SK-N-SH (cell line): ENCODE results near the gene TLCD2. TPM values are rescaled to one million over a fixed set of nuclear protein-coding genes. Genes with fewer than 3 reads are reported as not detected.

ENCODE experiments used
- CHD2 ChIP-seq: fragments of 150-350 bp; IDR thresholded peaks from 2 replicates; pipeline ENCODE4 v1.6.1; 2018; ENCODE audit warnings: low read length; ENCODE audit not compliant: partially characterized antibody
- ELF1 ChIP-seq: IDR thresholded peaks from 2 replicates; pipeline ENCODE4 v1.4.0; 2012
- EP300 ChIP-seq, 2 experiments: IDR thresholded peaks; 2 replicates each; pipeline versions ENCODE4 v1.4.0 to v1.6.1; 2012; ENCODE audit warnings: borderline replicate concordance in 1 of 2, low read depth in 1 of 2, low read length in 1 of 2
- EZH2phosphoT487 ChIP-seq: fragments of 200-600 bp; sonication (generic); IDR thresholded peaks from 2 replicates; pipeline ENCODE4 v1.6.1; 2017; ENCODE audit warnings: low read depth, mixed run types, mild to moderate bottlenecking, antibody characterized with exemption, moderate library complexity, borderline replicate concordance
- FOSL2 ChIP-seq: IDR thresholded peaks from 2 replicates; pipeline ENCODE4 v1.4.0; 2012; ENCODE audit warnings: low read depth, mild to moderate bottlenecking, moderate library complexity, borderline replicate concordance
- GABPA ChIP-seq: IDR thresholded peaks from 2 replicates; pipeline ENCODE4 v1.4.0; 2012; ENCODE audit warnings: low read depth, mild to moderate bottlenecking
- GATA2 ChIP-seq: sonication (generic); formaldehyde crosslinking; IDR thresholded peaks from 2 replicates; pipeline ENCODE4 v1.5.0; 2020; ENCODE audit warnings: mild to moderate bottlenecking, missing genetic modification reagents
- IRF3 ChIP-seq: fragments of 150-350 bp; IDR thresholded peaks from 2 replicates; pipeline ENCODE4 v1.6.1; 2016; ENCODE audit warnings: mild to moderate bottlenecking, low read depth, low read length
- MAX ChIP-seq: IDR thresholded peaks from 2 replicates; pipeline ENCODE4 v1.4.0; 2012; ENCODE audit warnings: low read depth
- MXI1 ChIP-seq: IDR thresholded peaks from 2 replicates; pipeline ENCODE4 v1.6.1; 2012; ENCODE audit warnings: mild to moderate bottlenecking, low read depth, low read length, improper control_type of control experiment
- NRF1 ChIP-seq: IDR thresholded peaks from 2 replicates; pipeline ENCODE4 v1.6.1; 2012; ENCODE audit warnings: low read depth, mild to moderate bottlenecking, low read length
- POLR2AphosphoS5 ChIP-seq: IDR thresholded peaks from 2 replicates; pipeline ENCODE4 v1.6.1; 2012; ENCODE audit warnings: low read depth, low read length
- RCOR1 ChIP-seq: fragments of 150-350 bp; IDR thresholded peaks from 2 replicates; pipeline ENCODE4 v1.6.1; 2017; ENCODE audit warnings: antibody characterized with exemption, low read length
- RFX5 ChIP-seq: IDR thresholded peaks from 2 replicates; pipeline ENCODE4 v1.6.1; 2012; ENCODE audit warnings: mild to moderate bottlenecking, improper control_type of control experiment, low read length
- SIN3A ChIP-seq: IDR thresholded peaks from 2 replicates; pipeline ENCODE4 v1.6.1; 2012; ENCODE audit warnings: low read depth, mild to moderate bottlenecking, low read length, moderate library complexity, borderline replicate concordance
- SMC3 ChIP-seq: IDR thresholded peaks from 2 replicates; pipeline ENCODE4 v1.6.1; 2012; ENCODE audit warnings: low read depth, low read length, improper control_type of control experiment
- TAF1 ChIP-seq: IDR thresholded peaks from 2 replicates; pipeline ENCODE4 v1.6.1; 2012; ENCODE audit warnings: low read depth, mild to moderate bottlenecking, low read length, moderate library complexity, borderline replicate concordance
- TCF12 ChIP-seq: IDR thresholded peaks from 2 replicates; pipeline ENCODE4 v1.4.0; 2012
- USF2 ChIP-seq: fragments of 150-350 bp; IDR thresholded peaks from 2 replicates; pipeline ENCODE4 v1.6.1; 2017; ENCODE audit warnings: antibody characterized with exemption, low read length, low read depth, borderline replicate concordance
- YY1 ChIP-seq: IDR thresholded peaks from 2 replicates; pipeline ENCODE4 v1.4.0; 2012; ENCODE audit warnings: low read depth, mild to moderate bottlenecking
- polyA plus RNA-seq, 3 experiments: library from polyadenylated mRNA; depleted of rRNA; stranded (reverse); fragments of >200 nt; gene quantifications; 2 replicates each; pipeline ENCODE4 v1.2.3, GENCODE V29; 2012
- TF ChIP-seq, protein P1 (sequence below): IDR thresholded peaks from 2 replicates; pipeline ENCODE4 v1.4.0; 2012; ENCODE audit warnings: low read depth, borderline replicate concordance
- TF ChIP-seq, protein P2 (sequence below): IDR thresholded peaks from 2 replicates; pipeline ENCODE4; 2012

Gene TLCD2
- polyA plus RNA-seq, 1 of the 3 experiments (the other 2 are of a cell fraction) = 1.3 TPM

GRCh38 chr17:1716912-1717695, 6.9 kb upstream of the TLCD2 start (continued):
- TF ChIP-seq RFX5 = peak; percentile 97
- TF ChIP-seq, protein P1, sequence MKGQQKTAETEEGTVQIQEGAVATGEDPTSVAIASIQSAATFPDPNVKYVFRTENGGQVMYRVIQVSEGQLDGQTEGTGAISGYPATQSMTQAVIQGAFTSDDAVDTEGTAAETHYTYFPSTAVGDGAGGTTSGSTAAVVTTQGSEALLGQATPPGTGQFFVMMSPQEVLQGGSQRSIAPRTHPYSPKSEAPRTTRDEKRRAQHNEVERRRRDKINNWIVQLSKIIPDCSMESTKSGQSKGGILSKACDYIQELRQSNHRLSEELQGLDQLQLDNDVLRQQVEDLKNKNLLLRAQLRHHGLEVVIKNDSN = peak; percentile 74; the same call in 1 of the 2 replicates
- TF ChIP-seq IRF3 = no peak; the same call in 1 of the 2 replicates
- peak; percentile 35; the same call in 1 of the 2 replicates for TF ChIP-seq SIN3A
- TF ChIP-seq YY1 = no peak
- peak; percentile 48 to 51; a peak in 2 of 4 replicates for TF ChIP-seq EP300 (IDR thresholded peaks at IDR 0.05; ENCODE audit: borderline replicate concordance in 1 of 2, low read depth in 1 of 2, low read length in 1 of 2)
- TF ChIP-seq MXI1 = peak; percentile 62; the same call in 1 of the 2 replicates
- TF ChIP-seq POLR2AphosphoS5 = peak; percentile 81
- TF ChIP-seq USF2 = no peak
- TF ChIP-seq, protein P2, sequence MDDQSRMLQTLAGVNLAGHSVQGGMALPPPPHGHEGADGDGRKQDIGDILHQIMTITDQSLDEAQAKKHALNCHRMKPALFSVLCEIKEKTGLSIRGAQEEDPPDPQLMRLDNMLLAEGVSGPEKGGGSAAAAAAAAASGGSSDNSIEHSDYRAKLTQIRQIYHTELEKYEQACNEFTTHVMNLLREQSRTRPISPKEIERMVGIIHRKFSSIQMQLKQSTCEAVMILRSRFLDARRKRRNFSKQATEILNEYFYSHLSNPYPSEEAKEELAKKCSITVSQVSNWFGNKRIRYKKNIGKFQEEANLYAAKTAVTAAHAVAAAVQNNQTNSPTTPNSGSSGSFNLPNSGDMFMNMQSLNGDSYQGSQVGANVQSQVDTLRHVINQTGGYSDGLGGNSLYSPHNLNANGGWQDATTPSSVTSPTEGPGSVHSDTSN = peak; percentile 66
- TF ChIP-seq FOSL2 = peak; percentile 11; the same call in 1 of the 2 replicates
- TF ChIP-seq GATA2 (CRISPR knock-in tag) = no peak
- peak; percentile 47 for TF ChIP-seq GABPA
- TF ChIP-seq NRF1 = no peak
- no peak for TF ChIP-seq RCOR1
- TF ChIP-seq TCF12 = peak; percentile 23; the same call in 1 of the 2 replicates
- TF ChIP-seq ELF1 = peak; percentile 31; the same call in 1 of the 2 replicates
- TF ChIP-seq TAF1 = peak; percentile 71
- peak; percentile 90 for TF ChIP-seq MAX
- TF ChIP-seq EZH2phosphoT487 = no peak
- no peak for TF ChIP-seq SMC3
- peak; percentile 97 for TF ChIP-seq CHD2
- TF ChIP-seq, all 33 proteins: peak for 17
